Endothelial cell of umbilical vein (primary cell): ENCODE measurements around the gene ANKRD28. TPM values are rescaled to one million over a fixed set of nuclear protein-coding genes. Genes with fewer than 3 reads are reported as not detected.

Source experiments
- BruUV-seq: library from RNA; stranded (reverse); fragments of 400-500 nt; replicated peaks from 2 replicates; lab custom pipeline; 2021; lab: Mats Ljungman, UMichigan
- CTCF ChIA-PET: fragments of 300-600, 350-600 bp; sonication (Branson Sonifier 250); formaldehyde crosslinking; loops from one replicate; lab custom pipeline; 2021; ENCODE audit warnings: antibody characterized with exemption, inconsistent platforms; lab: Charles Lee
- POLR2A ChIA-PET: fragments of 300-600, 350-600 bp; sonication (Branson Sonifier 250); formaldehyde crosslinking; loops from one replicate; lab custom pipeline; 2021; ENCODE audit warnings: antibody characterized with exemption, inconsistent platforms; lab: Charles Lee
- DNase-seq: peaks from one replicate; pipeline ENCODE4 v3.0.0-alpha.2; 2011; ENCODE audit warnings: low read depth, low spot score
- FAIRE-seq: peaks from 2 replicates; lab custom pipeline; 2011; peaks lifted over from hg19 to GRCh38; lab: Jason Lieb, UNC
- H2AFZ ChIP-seq: 2 replicates; pipeline ENCODE4 v1.6.0; 2012; ENCODE audit warnings: low read depth, low read length, control low read depth, inconsistent platforms
- H3K27ac ChIP-seq: 2 replicates; pipeline ENCODE4 v1.5.1; 2011; ENCODE audit warnings: low read depth, mild to moderate bottlenecking, control low read depth, low read length, moderate library complexity; ENCODE audit not compliant: insufficient read depth
- H3K27me3 ChIP-seq, 2 experiments: 2 replicates each; pipeline versions ENCODE4 v1.6.0 to v1.6.1; 2011; ENCODE audit warnings: low read length in 2 of 2, mixed read lengths in 1 of 2; ENCODE audit not compliant: control insufficient read depth in 2 of 2, insufficient read depth in 2 of 2
- H3K36me3 ChIP-seq, 2 experiments: 2 replicates in 1 of 2; 3 replicates in 1 of 2; pipeline ENCODE4 v1.5.1; 2011; ENCODE audit warnings: low read length in 2 of 2, mild to moderate bottlenecking in 1 of 2, moderate library complexity in 1 of 2; ENCODE audit not compliant: control insufficient read depth in 2 of 2, insufficient read depth in 2 of 2; ENCODE audit errors: extremely low read depth in 1 of 2
- H3K4me1 ChIP-seq: 3 replicates; pipeline ENCODE4 v1.5.1; 2011; ENCODE audit warnings: mild to moderate bottlenecking, low read length; ENCODE audit not compliant: control insufficient read depth, insufficient read depth; ENCODE audit errors: extremely low read depth
- H3K4me2 ChIP-seq: 2 replicates; pipeline ENCODE4 v1.6.1; 2011; ENCODE audit warnings: low read length, control low read depth, mixed read lengths; ENCODE audit not compliant: insufficient read depth
- H3K4me3 ChIP-seq, 3 experiments: fragments of 200-600 bp in 1 of 3; sonication (generic), shearing (Covaris generic) in 1 of 3; replicated peaks in 1 of 3; 2 replicates each; pipeline ENCODE4 v1.5.1; 2011 to 2016; ENCODE audit warnings: control low read depth in 3 of 3, low read length in 3 of 3, mild to moderate bottlenecking in 2 of 3, inconsistent platforms in 1 of 3, low read depth in 1 of 3, moderate library complexity in 1 of 3; ENCODE audit not compliant: insufficient read depth in 1 of 3
- H3K79me2 ChIP-seq: 2 replicates; pipeline ENCODE4 v1.6.0; 2012; ENCODE audit warnings: low read length, inconsistent platforms; ENCODE audit not compliant: control insufficient read depth, insufficient read depth
- H3K9ac ChIP-seq: replicated peaks from 2 replicates; pipeline ENCODE3; 2011; ENCODE audit warnings: low read length, control low read depth; ENCODE audit not compliant: insufficient read depth; ENCODE audit errors: extremely low read depth
- H3K9me1 ChIP-seq: replicated peaks from 3 replicates; pipeline ENCODE4 v1.6.0; 2011; ENCODE audit warnings: mild to moderate bottlenecking, low read length; ENCODE audit not compliant: control insufficient read depth, insufficient read depth; ENCODE audit errors: extremely low read depth
- H3K9me3 ChIP-seq: replicated peaks from 2 replicates; pipeline ENCODE4 v1.5.1; 2012; ENCODE audit warnings: low read length, inconsistent platforms; ENCODE audit not compliant: control insufficient read depth, insufficient read depth
- H4K20me1 ChIP-seq: replicated peaks from 2 replicates; pipeline ENCODE3; 2011; ENCODE audit warnings: mild to moderate bottlenecking, low read length; ENCODE audit not compliant: control insufficient read depth, insufficient read depth; ENCODE audit errors: extremely low read depth
- CTCF ChIP-seq, 2 donors: IDR thresholded peaks; 1 replicate in 1 of 2; 2 replicates in 1 of 2; pipeline ENCODE4 v1.5.1; 2011; ENCODE audit warnings: low read length in 2 of 2, mild to moderate bottlenecking in 2 of 2, moderate library complexity in 2 of 2, control low read depth in 1 of 2, inconsistent platforms in 1 of 2, low read depth in 1 of 2; ENCODE audit not compliant: insufficient read depth in 1 of 2; ENCODE audit errors: extremely low read depth in 1 of 2
- EZH2 ChIP-seq: IDR thresholded peaks from 2 replicates; pipeline ENCODE4 v1.6.1; 2012; ENCODE audit warnings: borderline replicate concordance, low read depth, mild to moderate bottlenecking, moderate library complexity, low read length, inconsistent platforms; ENCODE audit not compliant: severe bottlenecking
- FOS ChIP-seq: IDR thresholded peaks from 2 replicates; pipeline ENCODE4 v1.6.1; 2011; ENCODE audit warnings: mild to moderate bottlenecking, low read length, moderate library complexity, borderline replicate concordance; ENCODE audit not compliant: insufficient read depth
- GATA2 ChIP-seq: IDR thresholded peaks from 2 replicates; pipeline ENCODE4 v1.7.0; 2011; ENCODE audit warnings: low read depth, mild to moderate bottlenecking, moderate library complexity, mixed read lengths, low read length; ENCODE audit not compliant: insufficient read length, insufficient read depth
- JUN ChIP-seq: IDR thresholded peaks from 2 replicates; pipeline ENCODE4 v1.6.1; 2011; ENCODE audit warnings: borderline replicate concordance, low read depth; ENCODE audit not compliant: insufficient read length, insufficient read depth
- MAX ChIP-seq: IDR thresholded peaks from 2 replicates; pipeline ENCODE4 v1.6.1; 2011; ENCODE audit not compliant: insufficient read depth, insufficient read length
- MYC ChIP-seq: IDR thresholded peaks from one replicate; pipeline ENCODE4 v1.6.1; 2011; ENCODE audit warnings: mild to moderate bottlenecking, low read depth, low read length
- POLR2A ChIP-seq: IDR thresholded peaks from 2 replicates; pipeline ENCODE4 v1.6.1; 2012; ENCODE audit warnings: low read depth, mild to moderate bottlenecking, control low read depth, low read length
- POLR2AphosphoS5 ChIP-seq: IDR thresholded peaks from 2 replicates; pipeline ENCODE4 v1.6.1; 2012; ENCODE audit warnings: low read depth, mild to moderate bottlenecking, control low read depth, low read length, moderate library complexity; ENCODE audit not compliant: insufficient read depth
- dilution Hi-C: fragments of 300-500 bp; cut with MboI; formaldehyde crosslinking; loops from one replicate; pipeline ENCODE4 v1.15.0; 2019; ENCODE audit warnings: low sequenced_read_pairs; ENCODE audit not compliant: extremely low pct_ligation_motif_present
- intact Hi-C: fragments of 100-400 bp; cut with micrococcal nuclease; formaldehyde crosslinking; loops from one replicate; pipeline ENCODE4 v1.10.0; 2022
- polyA plus RNA-seq, 4 experiments: library from polyadenylated mRNA; depleted of rRNA in 3 of 4; stranded (reverse) in 3 of 4; unstranded in 1 of 4; fragments of >200 nt; gene quantifications; 2 replicates each; pipeline versions ENCODE4 v1.2.1 to v1.2.3, GENCODE V29; 2011 to 2012; ENCODE audit warnings: missing spikeins in 1 of 4
- total RNA-seq: library from RNA; stranded (reverse); gene quantifications from 2 replicates; pipeline ENCODE4 v1.2.3, GENCODE V29; 2021

Gene ANKRD28
- total and polyA plus RNA-seq, 2 donors (not counting 3 experiments of a cell fraction or from before 2014, with no cell fraction given): 36.7 to 97.3 TPM

- H3K4me1 ChIP-seq: no peaks in the 10 kb centered on the region
- intact Hi-C loops: loop anchor here (1.0 to 5.0 kb wide), 2 partner anchors 63 to 104 kb away; partner anchors contain the start of gene ANKRD28
- H3K9me3 ChIP-seq: no peaks in the 10 kb centered on the region
- CTCF ChIA-PET: no interaction called here
- no peak for DNase-seq
- BruUV-seq: no TSS peak
- no peak overlapping the region for H3K4me3 ChIP-seq
- H3K36me3 ChIP-seq: peaks cover 7 to 25% of the 10 kb centered on the region in 2 experiments
- H4K20me1 ChIP-seq: no peaks in the 10 kb centered on the region
- H3K4me2 ChIP-seq: no peak overlapping the region
- no peaks in the 10 kb centered on the region for H3K9me1 ChIP-seq
- no peak overlapping the region for H2AFZ ChIP-seq
- no peak overlapping the region for H3K9ac ChIP-seq
- no peak overlapping the region for H3K27ac ChIP-seq
- POLR2A ChIA-PET: no interaction called here
- TF ChIP-seq CTCF (IDR thresholded peaks at IDR 0.05; ENCODE audit: extremely low read depth in 1 of 2, insufficient read depth in 1 of 2, low read depth in 1 of 2, low read length in 2 of 2) (no peak), FOS (no peak), GATA2 (no peak), EZH2 (no peak), MYC (no peak), POLR2AphosphoS5 (no peak), JUN (no peak), POLR2A (no peak), MAX (no peak)
- dilution Hi-C loops: no loop called here
- H3K79me2 ChIP-seq: no peaks in the 10 kb centered on the region
- no peaks in the 10 kb centered on the region for H3K27me3 ChIP-seq
- FAIRE-seq: no peak
These were observed 104.4 kb downstream of the ANKRD28 start for GRCh38 chr3:15693355-15693754.
